ENCODE data around the gene SGMS1. TPM values are rescaled to one million over a fixed set of nuclear protein-coding genes. Genes with fewer than 3 reads are reported as not detected.

Gene SGMS1
- total RNA-seq, 1 donor from 2014 or later: 9.2 TPM

GRCh38 chr10:50511492-50512213 is 112.1 kb downstream of the SGMS1 start:
- no peak overlapping the region for H3K27ac Mint-ChIP-seq

GRCh38 chr10:50510517-50511473 is 113.0 kb downstream of the SGMS1 start:
- H2AFZ ChIP-seq (replicated peaks): no peak overlapping the region
- no peak overlapping the region for H3K27ac ChIP-seq
- H3K79me2 ChIP-seq (ENCODE audit: low read depth): no peaks in the 10 kb centered on the region
- H3K4me1 ChIP-seq: peaks cover 35% of the 10 kb centered on the region
- H3K27me3 ChIP-seq: no peaks in the 10 kb centered on the region
- H4K20me1 ChIP-seq (ENCODE audit: low read depth): no peaks in the 10 kb centered on the region
- no peaks in the 10 kb centered on the region for H3K36me3 ChIP-seq
- H3K4me3 ChIP-seq: no peak overlapping the region
- peaks cover 7% of the 10 kb centered on the region for H3K4me1 Mint-ChIP-seq
- H3K27me3 Mint-ChIP-seq (ENCODE audit: insufficient read depth, low read depth): no peaks in the 10 kb centered on the region
- no peaks in the 10 kb centered on the region for H3K36me3 Mint-ChIP-seq
- no peak for DNase-seq (ENCODE audit: low spot score)
- H3K4me2 ChIP-seq: no peak overlapping the region
- H3K4me3 Mint-ChIP-seq: no peak overlapping the region
- peaks cover 6% of the 10 kb centered on the region for H3F3A ChIP-seq (ENCODE audit: low read depth)
- H3K9me3 Mint-ChIP-seq: no peaks in the 10 kb centered on the region
- no peak overlapping the region for H3K27ac Mint-ChIP-seq
- TF ChIP-seq CTCF (IDR thresholded peaks at IDR 0.05): no peak
- no peak for TF ChIP-seq EZH2 (IDR thresholded peaks at IDR 0.05)
- no peak for TF ChIP-seq EZH2phosphoT487 (IDR thresholded peaks at IDR 0.05)
- H3K9ac ChIP-seq: no peak overlapping the region
- H3K9me3 ChIP-seq (ENCODE audit: low read depth): no peaks in the 10 kb centered on the region

More at GRCh38 chr10:50511492-50512213, 112.1 kb downstream of the SGMS1 start:
- no peaks in the 10 kb centered on the region for H3K36me3 ChIP-seq
- H3K4me2 ChIP-seq: no peak overlapping the region
- no peak overlapping the region for H3K4me3 ChIP-seq
- Mint-ChIP-seq H3K27me3 (ENCODE audit: insufficient read depth, low read depth) (no peaks in the 10 kb centered on the region), H3K36me3 (no peaks in the 10 kb centered on the region), H3K4me1 (peaks cover 10% of the 10 kb centered on the region), H3K9me3 (no peaks in the 10 kb centered on the region), H3K4me3 (no peak overlapping the region)
- peaks cover 6% of the 10 kb centered on the region for H3F3A ChIP-seq (ENCODE audit: low read depth)
- no peaks in the 10 kb centered on the region for H3K79me2 ChIP-seq (ENCODE audit: low read depth)
- H3K27me3 ChIP-seq: no peaks in the 10 kb centered on the region
- H3K9ac ChIP-seq: no peak overlapping the region
- peaks cover 35% of the 10 kb centered on the region for H3K4me1 ChIP-seq
- H4K20me1 ChIP-seq (ENCODE audit: low read depth): no peaks in the 10 kb centered on the region
- DNase-seq (ENCODE audit: low spot score): no peak
- H3K9me3 ChIP-seq (ENCODE audit: low read depth): no peaks in the 10 kb centered on the region
- no peak overlapping the region for H3K27ac ChIP-seq
- TF ChIP-seq EZH2 (IDR thresholded peaks at IDR 0.05) (no peak), CTCF (IDR thresholded peaks at IDR 0.05) (no peak), EZH2phosphoT487 (IDR thresholded peaks at IDR 0.05) (no peak)
- no peak overlapping the region for H2AFZ ChIP-seq (replicated peaks)

- Mint-ChIP-seq H3K36me3 (no peaks in the 10 kb centered on the region), H3K4me1 (peaks cover 9% of the 10 kb centered on the region), H3K27me3 (ENCODE audit: insufficient read depth, low read depth) (no peaks in the 10 kb centered on the region), H3K27ac (no peak overlapping the region), H3K9me3 (no peaks in the 10 kb centered on the region), H3K4me3 (no peak overlapping the region)
- H3K9me3 ChIP-seq (ENCODE audit: low read depth): no peaks in the 10 kb centered on the region
- no peaks in the 10 kb centered on the region for H3K36me3 ChIP-seq
- TF ChIP-seq EZH2 (IDR thresholded peaks at IDR 0.05) (no peak), CTCF (IDR thresholded peaks at IDR 0.05) (no peak), EZH2phosphoT487 (IDR thresholded peaks at IDR 0.05) (no peak)
- no peaks in the 10 kb centered on the region for H4K20me1 ChIP-seq (ENCODE audit: low read depth)
- no peak overlapping the region for H3K4me3 ChIP-seq
- peaks cover 37% of the 10 kb centered on the region for H3K4me1 ChIP-seq
- no peak for DNase-seq (ENCODE audit: low spot score)
- H3K27me3 ChIP-seq: no peaks in the 10 kb centered on the region
- no peaks in the 10 kb centered on the region for H3K79me2 ChIP-seq (ENCODE audit: low read depth)
- H2AFZ ChIP-seq (replicated peaks): no peak overlapping the region
- peaks cover 6% of the 10 kb centered on the region for H3F3A ChIP-seq (ENCODE audit: low read depth)
- no peak overlapping the region for H3K27ac ChIP-seq
- H3K4me2 ChIP-seq: no peak overlapping the region
- H3K9ac ChIP-seq: no peak overlapping the region
Observed at GRCh38 chr10:50508315-50509051, 115.3 kb downstream of the SGMS1 start.

All from neural progenitor cell (in vitro differentiated cells).